Activated CD8-positive, alpha-beta T cell treated with anti-CD3 and anti-CD28 coated beads for 36 hours (primary cell): ENCODE results near the gene PKN1. TPM values are rescaled to one million over a fixed set of nuclear protein-coding genes. Genes with fewer than 3 reads are reported as not detected.

Experiments
- ATAC-seq: fragments of 200-7000 bp; cut with Tn5 transposase; one replicate; pipeline ENCODE4 v1.10.0; 2021; ENCODE audit warnings: mild to moderate bottlenecking, moderate library complexity
- CTCF ChIA-PET: fragments of 350-600 bp; sonication (Branson Sonifier 250); formaldehyde crosslinking; loops from one replicate; lab custom pipeline; 2021; ENCODE audit warnings: antibody characterized with exemption; lab: Charles Lee
- POLR2A ChIA-PET: fragments of 350-600 bp; sonication (Branson Sonifier 250); formaldehyde crosslinking; loops from one replicate; lab custom pipeline; 2021; ENCODE audit warnings: antibody characterized with exemption; lab: Charles Lee
- DNase-seq: peaks from one replicate; pipeline ENCODE4 v3.0.0-alpha.2; 2020
- H3K27ac Mint-ChIP-seq: one replicate; pipeline ENCODE4 v1.8.0; 2021; ENCODE audit warnings: mild to moderate bottlenecking, mixed read lengths
- H3K27me3 Mint-ChIP-seq: one replicate; pipeline ENCODE4 v1.8.0; 2021; ENCODE audit warnings: mixed read lengths
- H3K36me3 Mint-ChIP-seq: one replicate; pipeline ENCODE4 v1.8.0; 2021; ENCODE audit warnings: low read depth, mixed read lengths
- H3K4me1 Mint-ChIP-seq: one replicate; pipeline ENCODE4 v1.8.0; 2021; ENCODE audit warnings: low read depth, mixed read lengths
- H3K4me3 Mint-ChIP-seq: one replicate; pipeline ENCODE4 v1.8.0; 2021; ENCODE audit warnings: mild to moderate bottlenecking, moderate library complexity, mixed read lengths
- H3K9me3 Mint-ChIP-seq: one replicate; pipeline ENCODE4 v1.8.0; 2021; ENCODE audit warnings: mixed read lengths
- CTCF ChIP-seq: fragments of 200-600 bp; IDR thresholded peaks from one replicate; pipeline ENCODE4 v1.8.0; 2022; ENCODE audit warnings: antibody characterized with exemption, mild to moderate bottlenecking
- intact Hi-C: fragments of 100-400 bp; cut with micrococcal nuclease; formaldehyde crosslinking; loops from one replicate; pipeline ENCODE4 v1.10.0; 2022
- total RNA-seq, 2 experiments: library from RNA; stranded (reverse); gene quantifications; one replicate each; pipeline ENCODE4 v1.2.3, GENCODE V29; 2021

Gene PKN1
- total RNA-seq, 2 experiments from 2014 or later = 172 to 192 TPM

- no peak for DNase-seq
- H3K4me3 Mint-ChIP-seq = no peak overlapping the region
- no peak for ATAC-seq
- intact Hi-C loops = no loop called here
- TF ChIP-seq CTCF = no peak
- H3K36me3 Mint-ChIP-seq = no peaks in the 10 kb centered on the region
- H3K27ac Mint-ChIP-seq = peak overlapping the region; percentile 84
- ChIA-PET POLR2A (interaction anchor here (0.9 to 2.2 kb wide), 4 partner anchors 8 to 46 kb away, joined by 3 to 17 read pairs (median 4); partner anchors contain the start of gene DNAJB1), CTCF (interaction anchor here (1.0 to 2.7 kb wide), 8 partner anchors 9 to 449 kb away, joined by 3 to 11 read pairs (median 5); partner anchors contain the start of gene GIPC1)
- H3K4me1 Mint-ChIP-seq = peaks cover 48% of the 10 kb centered on the region
- H3K27me3 Mint-ChIP-seq = no peaks in the 10 kb centered on the region
- no peaks in the 10 kb centered on the region for H3K9me3 Mint-ChIP-seq
Measured at GRCh38 chr19:14507704-14508542, 74.8 kb downstream of the PKN1 start.

- intact Hi-C loops = no loop called here
- Mint-ChIP-seq H3K27me3 (no peaks in the 10 kb centered on the region), H3K4me1 (peaks cover 61% of the 10 kb centered on the region), H3K27ac (peak overlapping the region; percentile 70), H3K9me3 (no peaks in the 10 kb centered on the region), H3K4me3 (no peak overlapping the region), H3K36me3 (peaks cover 19% of the 10 kb centered on the region)
- no peak for TF ChIP-seq CTCF
- POLR2A ChIA-PET = interaction anchor here (0.6 kb wide), 1 partner anchor 59 kb away, joined by 3 read pairs; no protein-coding TSS in a partner anchor
- ATAC-seq (no peak), DNase-seq (peak; percentile 36)
- CTCF ChIA-PET = interaction anchor here (1.2 to 2.0 kb wide), 3 partner anchors 7 to 30 kb away, joined by 3 to 7 read pairs (median 6); partner anchors contain the start of gene DNAJB1
Measured at GRCh38 chr19:14510311-14511228, 77.5 kb downstream of the PKN1 start.

DNA sequence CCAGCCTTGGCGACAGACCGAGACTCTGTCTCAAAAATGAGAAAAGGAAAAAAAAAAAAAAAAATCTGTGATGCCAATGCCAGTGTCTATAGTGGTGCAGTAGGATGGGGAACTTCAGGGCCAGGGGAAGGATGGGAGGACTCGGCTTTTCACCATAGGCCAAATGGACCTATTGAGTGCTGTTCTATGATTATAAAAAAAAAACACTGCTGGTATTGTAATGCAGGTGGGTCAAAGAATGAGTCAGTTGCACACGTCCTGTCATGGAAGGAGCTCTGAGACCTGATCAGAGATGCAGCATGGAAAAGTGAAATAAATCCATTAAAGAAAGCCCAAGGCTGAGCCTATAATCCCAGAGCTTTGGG is 78.1 kb downstream of the PKN1 start:
- no peak for TF ChIP-seq CTCF
- intact Hi-C loops = no loop called here
- ChIA-PET CTCF (interaction anchor here (2.0 kb wide), 1 partner anchor 31 kb away, joined by 7 read pairs; no protein-coding TSS in a partner anchor), POLR2A (interaction anchor here (0.6 kb wide), 1 partner anchor 65 kb away, joined by 4 read pairs; no protein-coding TSS in a partner anchor)
- no peaks in the 10 kb centered on the region for H3K27me3 Mint-ChIP-seq
- H3K4me3 Mint-ChIP-seq = no peak overlapping the region
- H3K27ac Mint-ChIP-seq = peak overlapping the region; percentile 70
- no peaks in the 10 kb centered on the region for H3K9me3 Mint-ChIP-seq
- DNase-seq = no peak
- peaks cover 62% of the 10 kb centered on the region for H3K4me1 Mint-ChIP-seq
- peaks cover 26% of the 10 kb centered on the region for H3K36me3 Mint-ChIP-seq
- no peak for ATAC-seq

GRCh38 chr19:14512406-14512961 is 79.4 kb downstream of the PKN1 start:
- POLR2A ChIA-PET = interaction anchor here (1.3 kb wide), 1 partner anchor 17 kb away, joined by 5 read pairs; the partner anchor contains the start of gene GIPC1

More at GRCh38 chr19:14512406-14512961, 79.4 kb downstream of the PKN1 start:
- Mint-ChIP-seq H3K27me3 (no peaks in the 10 kb centered on the region), H3K9me3 (no peaks in the 10 kb centered on the region), H3K4me3 (no peak overlapping the region), H3K4me1 (peaks cover 57% of the 10 kb centered on the region), H3K36me3 (peaks cover 38% of the 10 kb centered on the region), H3K27ac (peak overlapping the region; percentile 6)
- ATAC-seq = no peak
- intact Hi-C loops = no loop called here
- DNase-seq = no peak
- no peak for TF ChIP-seq CTCF
- CTCF ChIA-PET = interaction anchor here (2.0 kb wide), 1 partner anchor 8 kb away, joined by 9 read pairs; no protein-coding TSS in a partner anchor
